ENCODE data around the gene CNKSR1. TPM values are rescaled to one million over a fixed set of nuclear protein-coding genes. Genes with fewer than 3 reads are reported as not detected.
"Not testable (repeated sequence)": the region's sequence is repeated elsewhere in the genome, so short reads cannot be mapped to it uniquely, and the experiment has no call there.

CNKSR1 gene
- polyA plus RNA-seq, 1 donor = 109 TPM

DNA sequence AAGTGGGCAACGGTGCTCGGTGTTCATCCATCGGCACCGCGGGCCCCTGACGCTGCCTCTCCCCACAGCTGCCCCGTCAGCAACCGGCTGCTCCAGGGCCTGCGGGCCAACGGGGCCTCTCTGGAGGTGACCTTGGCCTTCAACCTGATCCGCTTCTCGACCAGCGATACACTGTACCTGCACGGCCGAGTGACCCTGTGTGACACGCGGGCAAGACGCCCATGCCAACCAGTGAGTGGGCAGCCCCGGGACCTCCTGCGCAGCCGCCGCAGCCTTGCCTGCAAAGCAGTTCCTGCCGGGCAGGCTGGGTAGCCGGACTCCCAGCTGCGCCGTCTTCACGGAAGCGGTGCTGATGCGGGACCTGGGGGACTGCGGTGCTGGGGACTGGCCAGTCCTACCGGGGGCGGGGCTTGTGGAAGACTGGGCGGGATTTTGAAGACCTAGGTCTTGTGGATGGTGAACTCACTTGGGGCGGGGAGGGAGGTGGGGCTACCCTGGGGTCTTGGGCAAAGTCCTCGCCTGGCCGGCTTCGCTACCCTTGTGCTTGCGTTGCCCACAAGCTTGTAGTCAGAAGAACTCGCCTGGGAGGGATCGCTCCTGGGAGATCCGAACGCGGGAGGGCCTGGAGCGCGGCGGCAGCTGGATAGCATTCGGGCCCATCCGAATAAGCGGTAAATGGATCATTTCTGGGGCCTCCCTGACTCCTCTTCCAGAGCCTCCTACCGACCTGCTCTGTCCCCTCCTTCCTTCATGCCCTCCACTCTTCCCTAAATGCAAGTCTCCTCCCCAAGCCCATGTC, 47.9 kb downstream of the CNKSR1 start:
- Histone ChIP-seq H3K36me3 (ENCODE audit: control insufficient read depth, insufficient read depth, low read length) (no peaks in the 10 kb centered on the region), H3K9me3 (ENCODE audit: control insufficient read depth, low read depth, low read length) (peaks cover 2% of the 10 kb centered on the region), H3K27me3 (ENCODE audit: control insufficient read depth, insufficient read depth, low read length) (peaks cover 14% of the 10 kb centered on the region), H3K27ac (ENCODE audit: low read length) (peak overlapping the region; percentile 77), H3K4me1 (ENCODE audit: control insufficient read depth, insufficient read depth, low read length) (peaks cover 5% of the 10 kb centered on the region), H3K4me3 (ENCODE audit: low read length) (peak overlapping the region; percentile 69)
- peak; percentile 89 to 94 for DNase-seq
- WGBS (ENCODE audit: insufficient coverage, low lambda C conversion rate) = no CpG with 5 or more reads among the region's 50 CpGs

DNA sequence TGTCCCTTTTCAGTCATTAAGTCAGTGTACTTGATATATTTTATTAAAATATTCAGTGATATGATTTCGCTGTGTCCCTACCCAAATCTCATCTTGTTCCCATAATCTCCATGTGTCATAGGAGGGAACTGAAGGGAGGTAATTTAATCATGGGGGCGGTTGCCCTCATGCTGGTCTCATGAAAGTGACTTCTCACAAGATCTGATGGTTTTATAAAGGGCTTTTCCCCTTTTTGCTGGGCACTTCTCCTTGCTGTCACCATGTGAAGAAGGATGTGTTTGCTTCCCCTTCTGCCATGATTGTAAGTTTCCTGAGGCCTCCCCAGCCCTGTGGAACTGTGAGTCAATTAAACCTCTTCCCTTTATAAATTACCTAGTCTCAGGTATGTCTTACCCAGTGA, 53.4 kb downstream of the CNKSR1 start:
- not testable (repeated sequence) for H3K27me3 ChIP-seq (ENCODE audit: control insufficient read depth, insufficient read depth, low read length); DNase-seq; H3K36me3 ChIP-seq (ENCODE audit: control insufficient read depth, insufficient read depth, low read length); H3K27ac ChIP-seq (ENCODE audit: low read length); H3K9me3 ChIP-seq (ENCODE audit: control insufficient read depth, low read depth, low read length); H3K4me3 ChIP-seq (ENCODE audit: low read length)
- H3K4me1 ChIP-seq (ENCODE audit: control insufficient read depth, insufficient read depth, low read length) = peaks cover 10% of the 10 kb centered on the region
- WGBS (ENCODE audit: insufficient coverage, low lambda C conversion rate) = 100% methylated on average over 1 of the region's 2 CpGs

DNA sequence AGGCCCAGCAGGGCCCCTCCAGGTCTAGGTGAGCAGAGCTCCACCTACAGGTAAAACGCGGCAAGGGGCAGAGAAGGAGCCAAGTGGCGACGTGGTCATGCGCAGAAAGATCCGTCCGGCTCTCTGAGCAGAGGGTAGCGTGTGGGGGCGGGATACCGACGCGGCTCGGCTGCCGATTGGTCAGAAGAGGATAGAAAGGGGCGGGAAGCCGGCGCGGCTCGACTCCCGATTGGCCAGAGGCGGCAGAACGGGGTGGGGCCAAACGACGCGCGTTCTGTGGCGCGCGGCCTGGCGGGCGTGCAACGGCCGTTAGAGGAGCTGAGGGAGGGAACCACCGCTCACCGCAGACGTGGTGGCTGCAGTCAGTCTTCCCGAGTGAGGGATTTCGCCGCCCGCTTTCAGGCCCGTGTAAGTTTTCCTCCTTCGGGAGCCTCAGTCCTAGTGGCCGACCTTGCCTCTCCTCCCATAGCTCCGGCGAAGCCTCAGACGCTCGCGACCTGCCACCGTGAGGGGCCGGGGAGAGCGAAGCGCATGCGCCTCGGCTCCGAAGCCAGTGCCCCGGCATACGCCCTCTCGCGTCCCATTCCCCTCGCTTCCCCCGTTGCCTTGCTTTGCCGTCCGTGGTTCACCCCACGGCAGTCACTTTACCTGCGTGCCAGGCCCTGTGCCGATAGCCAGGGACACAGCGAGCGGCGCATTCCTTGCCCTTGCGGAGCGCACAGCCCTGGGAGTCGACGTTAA, 56.8 kb downstream of the CNKSR1 start, which contains the start of gene CEP85:
CEP85 (plus strand) TSS at position 298 of the 741 bp plus-strand sequence. CDS start 5,584 bp downstream, outside the sequence.
- no peaks in the 10 kb centered on the region for H3K36me3 ChIP-seq (ENCODE audit: control insufficient read depth, insufficient read depth, low read length)
- H3K27me3 ChIP-seq (ENCODE audit: control insufficient read depth, insufficient read depth, low read length) = no peaks in the 10 kb centered on the region
- no peaks in the 10 kb centered on the region for H3K9me3 ChIP-seq (ENCODE audit: control insufficient read depth, low read depth, low read length)
- peak within 1 kb of the TSS; percentile 89 for H3K27ac ChIP-seq (ENCODE audit: low read length)
- WGBS (ENCODE audit: insufficient coverage, low lambda C conversion rate) = no CpG with 5 or more reads among the region's 73 CpGs
- DNase-seq = peak; percentile 99
- H3K4me3 ChIP-seq (ENCODE audit: low read length) = peak within 1 kb of the TSS; percentile 65
- H3K4me1 ChIP-seq (ENCODE audit: control insufficient read depth, insufficient read depth, low read length) = peaks cover 8% of the 10 kb centered on the region

DNA sequence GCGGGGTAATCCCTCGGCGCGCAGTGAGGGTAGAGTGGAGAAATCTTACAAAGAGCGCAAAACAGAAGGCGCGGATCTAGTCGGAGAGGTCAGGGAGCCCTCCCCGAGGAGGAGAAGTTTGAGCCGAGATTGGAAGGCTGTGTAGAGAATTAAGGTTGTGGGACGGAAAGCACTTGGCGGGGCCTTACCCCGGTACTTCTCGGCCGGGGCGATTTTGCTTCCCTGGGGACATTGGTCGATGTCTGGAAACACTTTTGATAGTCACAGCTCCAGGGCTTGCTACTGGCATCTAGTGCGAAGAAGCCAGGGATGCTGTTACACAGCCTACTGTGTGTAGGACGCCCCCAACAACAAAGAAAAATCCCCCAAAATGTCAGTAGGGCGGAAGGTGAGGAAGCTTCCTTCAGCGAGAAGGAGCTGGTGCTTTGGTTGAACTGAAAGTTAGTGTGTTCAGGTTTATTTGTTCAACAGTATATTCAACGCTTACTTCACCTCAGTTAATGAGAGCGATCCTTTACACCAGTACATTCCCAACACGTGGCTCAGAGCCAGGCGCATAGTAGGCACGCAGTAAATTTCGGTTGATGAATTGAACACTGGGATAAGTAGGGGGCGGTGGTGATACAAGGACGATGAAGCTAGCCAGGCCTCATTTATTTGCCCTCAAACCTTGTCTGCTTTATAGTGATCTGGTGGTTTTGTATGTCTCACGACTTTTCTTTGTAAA, 57.5 kb downstream of the CNKSR1 start:
- H3K4me1 ChIP-seq (ENCODE audit: control insufficient read depth, insufficient read depth, low read length) = peaks cover 8% of the 10 kb centered on the region
- DNase-seq = peak in 1 of 2 donors; percentile 61
- H3K9me3 ChIP-seq (ENCODE audit: control insufficient read depth, low read depth, low read length) = no peaks in the 10 kb centered on the region
- no CpG with 5 or more reads among the region's 30 CpGs for WGBS (ENCODE audit: insufficient coverage, low lambda C conversion rate)
- H3K4me3 ChIP-seq (ENCODE audit: low read length) = peak overlapping the region; percentile 65
- peak overlapping the region; percentile 89 for H3K27ac ChIP-seq (ENCODE audit: low read length)
- no peaks in the 10 kb centered on the region for H3K36me3 ChIP-seq (ENCODE audit: control insufficient read depth, insufficient read depth, low read length)
- no peaks in the 10 kb centered on the region for H3K27me3 ChIP-seq (ENCODE audit: control insufficient read depth, insufficient read depth, low read length)

DNA sequence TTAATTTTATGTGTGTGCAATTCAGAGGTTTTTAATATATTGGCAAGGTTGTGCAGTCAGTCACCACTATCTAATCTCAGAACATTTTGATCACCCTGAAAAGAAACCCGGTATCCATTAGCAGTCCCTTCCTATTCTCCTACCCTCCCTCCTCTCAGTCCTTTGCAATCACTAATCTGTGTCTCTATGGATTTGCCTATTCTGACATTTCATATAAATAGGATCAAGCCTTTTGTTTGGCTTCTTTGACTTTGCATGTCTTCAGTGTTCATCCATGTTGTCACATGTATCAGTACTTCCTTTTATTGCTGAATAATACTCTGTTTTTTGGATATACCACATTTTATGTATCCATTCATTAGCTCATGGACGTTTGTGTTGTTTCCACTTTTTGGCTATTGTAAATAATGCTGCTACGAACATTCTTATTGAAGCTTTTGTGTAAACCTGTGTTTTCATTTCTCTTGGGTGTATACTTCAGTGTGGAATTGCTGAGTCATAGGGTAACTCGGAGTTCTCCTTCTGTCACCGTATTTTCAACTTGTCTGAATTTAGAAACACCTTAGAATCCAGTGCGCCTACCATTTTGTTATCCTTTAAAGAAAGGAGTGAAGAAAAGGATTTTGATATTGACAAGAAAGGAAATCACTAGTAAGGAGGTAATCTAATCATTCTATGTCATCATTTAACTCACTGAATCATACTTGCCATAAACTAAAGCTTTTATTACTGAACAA, 60.1 kb downstream of the CNKSR1 start:
- Histone ChIP-seq H3K4me1 (ENCODE audit: control insufficient read depth, insufficient read depth, low read length) (peaks cover 8% of the 10 kb centered on the region), H3K36me3 (ENCODE audit: control insufficient read depth, insufficient read depth, low read length) (no peaks in the 10 kb centered on the region), H3K27ac (ENCODE audit: low read length) (no peak overlapping the region), H3K9me3 (ENCODE audit: control insufficient read depth, low read depth, low read length) (no peaks in the 10 kb centered on the region), H3K27me3 (ENCODE audit: control insufficient read depth, insufficient read depth, low read length) (no peaks in the 10 kb centered on the region), H3K4me3 (ENCODE audit: low read length) (no peak overlapping the region)
- DNase-seq = no peak
- WGBS (ENCODE audit: insufficient coverage, low lambda C conversion rate) = 90% methylated on average over 3 of the region's 6 CpGs

Other genes starting within 250 kb of the CNKSR1 start
- gene PAFAH2, start 179.4 kb upstream of the CNKSR1 start, polyA plus RNA-seq = 20.7 TPM
- 0.82 TPM for gene EXTL1, start 155.7 kb upstream of the CNKSR1 start, polyA plus RNA-seq
- gene SLC30A2, start 131.4 kb upstream of the CNKSR1 start, polyA plus RNA-seq = 24.9 TPM
- gene TRIM63, start 109.9 kb upstream of the CNKSR1 start, polyA plus RNA-seq = 6.4 TPM
- 12.7 TPM for gene PDIK1L, start 65.7 kb upstream of the CNKSR1 start, polyA plus RNA-seq
- 0.51 TPM for gene FAM110D, start 18.4 kb upstream of the CNKSR1 start, polyA plus RNA-seq
- not detected for gene C1orf232, start 8.5 kb upstream of the CNKSR1 start, polyA plus RNA-seq
- gene ZNF593, start 7.6 kb upstream of the CNKSR1 start, polyA plus RNA-seq = 30.4 TPM
- gene ZNF593OS, start 5.7 kb upstream of the CNKSR1 start, polyA plus RNA-seq = 1.2 TPM
- 0.12 TPM for gene CATSPER4, start 13.1 kb downstream of the CNKSR1 start, polyA plus RNA-seq
- gene CEP85, start 56.7 kb downstream of the CNKSR1 start, polyA plus RNA-seq = 11.7 TPM
- gene SH3BGRL3, start 102.6 kb downstream of the CNKSR1 start, polyA plus RNA-seq = 87.3 TPM
- 40.1 TPM for gene UBXN11, start 129.1 kb downstream of the CNKSR1 start, polyA plus RNA-seq
- 25.3 TPM for gene CD52, start 140.5 kb downstream of the CNKSR1 start, polyA plus RNA-seq
- gene CRYBG2, start 176.6 kb downstream of the CNKSR1 start, polyA plus RNA-seq = 3.9 TPM
- 0.27 TPM for gene ZNF683, start 195.3 kb downstream of the CNKSR1 start, polyA plus RNA-seq
- 0.03 TPM for gene LIN28A, start 233.3 kb downstream of the CNKSR1 start, polyA plus RNA-seq

Measured in large intestine (tissue), 3 donors.